H1 (cell line): ENCODE measurements around the gene RELN. TPM values are rescaled to one million over a fixed set of nuclear protein-coding genes. Genes with fewer than 3 reads are reported as not detected.
A peak's percentile ranks its signal among the peaks of the same experiment; 100 is the strongest.

Source experiments
- CTCF ChIA-PET: fragments of 300-600 bp; sonication (Branson Sonifier 250); formaldehyde crosslinking; loops from one replicate; lab custom pipeline; 2021; ENCODE audit not compliant: partially characterized antibody; lab: Charles Lee
- POLR2A ChIA-PET: fragments of 300-600 bp; sonication (Branson Sonifier 250); formaldehyde crosslinking; loops from one replicate; lab custom pipeline; 2021; ENCODE audit warnings: inconsistent platforms; ENCODE audit not compliant: partially characterized antibody; lab: Charles Lee
- DNase-seq, 2 experiments: peaks; one replicate each; pipeline versions ENCODE4 v3.0.0 to v3.0.0-alpha.2; 2010 to 2022; ENCODE audit warnings: low spot score in 2 of 2, low read depth in 1 of 2, mixed read lengths in 1 of 2
- FAIRE-seq: peaks from 2 replicates; lab custom pipeline; 2011; peaks lifted over from hg19 to GRCh38; lab: Jason Lieb, UNC
- H2AFZ ChIP-seq: 2 replicates; pipeline ENCODE4 v1.8.1; 2012; ENCODE audit warnings: low read length, inconsistent platforms
- H2AK5ac ChIP-seq: 2 replicates; pipeline ENCODE4 v1.6.1; 2013; ENCODE audit warnings: low read depth, low read length
- H2BK120ac ChIP-seq: replicated peaks from 2 replicates; pipeline ENCODE3; 2013; ENCODE audit warnings: low read depth, low read length, inconsistent platforms
- H2BK12ac ChIP-seq: 2 replicates; pipeline ENCODE4 v1.6.1; 2013; ENCODE audit warnings: low read depth, low read length
- H2BK15ac ChIP-seq: 2 replicates; pipeline ENCODE4 v1.6.1; 2013; ENCODE audit warnings: low read length
- H2BK20ac ChIP-seq: 2 replicates; pipeline ENCODE4 v1.6.1; 2013; ENCODE audit warnings: low read length
- H2BK5ac ChIP-seq: 2 replicates; pipeline ENCODE4 v1.6.1; 2013; ENCODE audit warnings: low read depth, low read length
- H3K14ac ChIP-seq: 2 replicates; pipeline ENCODE4 v1.6.1; 2013; ENCODE audit warnings: inconsistent platforms; ENCODE audit not compliant: insufficient read length
- H3K18ac ChIP-seq: 2 replicates; pipeline ENCODE4 v1.6.1; 2013; ENCODE audit warnings: low read length; ENCODE audit errors: extremely low read depth
- H3K23ac ChIP-seq: 2 replicates; pipeline ENCODE4 v1.6.1; 2013; ENCODE audit warnings: inconsistent platforms; ENCODE audit not compliant: insufficient read length
- H3K23me2 ChIP-seq: 2 replicates; pipeline ENCODE4 v1.6.1; 2013; ENCODE audit warnings: low read depth, low read length
- H3K27ac ChIP-seq: 2 replicates; pipeline ENCODE4 v1.6.1; 2011; ENCODE audit warnings: low read depth, low read length, inconsistent platforms
- H3K27me3 ChIP-seq, 4 experiments: replicated peaks in 1 of 4; 1 replicate in 1 of 4; 2 replicates in 3 of 4; pipeline versions ENCODE4 v1.6.1 to v1.8.1; 2011 to 2013; ENCODE audit warnings: low read length in 3 of 4, mild to moderate bottlenecking in 3 of 4, inconsistent platforms in 2 of 4, mixed read lengths in 2 of 4, moderate library complexity in 1 of 4; ENCODE audit not compliant: control insufficient read depth in 3 of 4, insufficient read depth in 3 of 4; ENCODE audit errors: extremely low read depth in 1 of 4
- H3K36me3 ChIP-seq, 4 experiments: 2 replicates each; pipeline versions ENCODE4 v1.6.1 to v1.8.1; 2011 to 2013; ENCODE audit warnings: mild to moderate bottlenecking in 4 of 4, low read length in 3 of 4, moderate library complexity in 2 of 4, control low read depth in 1 of 4, inconsistent platforms in 1 of 4; ENCODE audit not compliant: insufficient read depth in 4 of 4, control insufficient read depth in 2 of 4
- H3K4ac ChIP-seq: replicated peaks from 2 replicates; pipeline ENCODE3; 2013; ENCODE audit warnings: low read length, low read depth, mixed read lengths, inconsistent platforms; ENCODE audit not compliant: insufficient read length
- H3K4me1 ChIP-seq, 4 experiments: replicated peaks in 1 of 4; 1 replicate in 1 of 4; 2 replicates in 3 of 4; pipeline versions ENCODE4 v1.6.1 to v1.8.1; 2011 to 2013; ENCODE audit warnings: low read length in 3 of 4, inconsistent platforms in 2 of 4, mixed read lengths in 1 of 4; ENCODE audit not compliant: insufficient read depth in 4 of 4, control insufficient read depth in 3 of 4
- H3K4me2 ChIP-seq, 2 experiments: 2 replicates each; pipeline versions ENCODE4 v1.6.1 to v1.8.1; 2011 to 2013; ENCODE audit warnings: low read depth in 2 of 2, low read length in 2 of 2, control low read depth in 1 of 2, inconsistent platforms in 1 of 2, mild to moderate bottlenecking in 1 of 2; ENCODE audit not compliant: insufficient read depth in 1 of 2
- H3K4me3 ChIP-seq, 4 experiments: fragments of 200-600, 300-600 bp in 1 of 4; sonication (generic), shearing (Covaris generic), sonication (Bioruptor Twin) in 1 of 4; 2 replicates each; pipeline versions ENCODE4 v1.5.1 to v1.8.1; 2011 to 2016; ENCODE audit warnings: low read length in 4 of 4, low read depth in 3 of 4, control low read depth in 2 of 4, inconsistent platforms in 2 of 4, mild to moderate bottlenecking in 2 of 4, mixed read lengths in 1 of 4, moderate library complexity in 1 of 4; ENCODE audit not compliant: insufficient read depth in 2 of 4; ENCODE audit errors: extremely low read depth in 1 of 4
- H3K56ac ChIP-seq: replicated peaks from 2 replicates; pipeline ENCODE3; 2013; ENCODE audit warnings: low read depth, mild to moderate bottlenecking, mixed read lengths, low read length, inconsistent platforms; ENCODE audit not compliant: insufficient read length
- H3K79me1 ChIP-seq: 2 replicates; pipeline ENCODE4 v1.6.1; 2013; ENCODE audit warnings: low read depth, low read length, control low read depth
- H3K79me2 ChIP-seq, 2 experiments: 2 replicates each; pipeline versions ENCODE4 v1.6.1 to v1.8.1; 2012 to 2013; ENCODE audit warnings: low read length in 2 of 2, mild to moderate bottlenecking in 2 of 2, inconsistent platforms in 1 of 2; ENCODE audit not compliant: insufficient read depth in 2 of 2, control insufficient read depth in 1 of 2
- H3K9ac ChIP-seq, 4 experiments: replicated peaks in 1 of 4; 1 replicate in 1 of 4; 2 replicates in 3 of 4; pipeline versions ENCODE4 v1.6.1 to v1.8.1; 2011 to 2013; ENCODE audit warnings: low read depth in 3 of 4, low read length in 3 of 4, control low read depth in 2 of 4, mild to moderate bottlenecking in 2 of 4, moderate library complexity in 2 of 4, inconsistent platforms in 1 of 4; ENCODE audit errors: extremely low read depth in 1 of 4
- H3K9me3 ChIP-seq, 2 experiments: 2 replicates each; pipeline versions ENCODE4 v1.6.1 to v1.8.1; 2012 to 2013; ENCODE audit warnings: mild to moderate bottlenecking in 2 of 2, moderate library complexity in 2 of 2, control low read depth in 1 of 2, inconsistent platforms in 1 of 2, low read depth in 1 of 2, low read length in 1 of 2, mixed read lengths in 1 of 2; ENCODE audit not compliant: insufficient read depth in 2 of 2
- H4K20me1 ChIP-seq, 2 experiments: replicated peaks in 1 of 2; 2 replicates each; pipeline versions ENCODE3 to v1.8.1; 2011 to 2013; ENCODE audit warnings: inconsistent platforms in 2 of 2, low read length in 2 of 2, mild to moderate bottlenecking in 1 of 2; ENCODE audit not compliant: insufficient read depth in 2 of 2, control insufficient read depth in 1 of 2
- H4K5ac ChIP-seq: 2 replicates; pipeline ENCODE4 v1.6.1; 2013; ENCODE audit warnings: low read length, low read depth, mixed read lengths, inconsistent platforms; ENCODE audit not compliant: insufficient read length
- H4K8ac ChIP-seq: 2 replicates; pipeline ENCODE4 v1.8.0; 2013; ENCODE audit warnings: mild to moderate bottlenecking, moderate library complexity, low read length, inconsistent platforms; ENCODE audit not compliant: insufficient read depth; ENCODE audit errors: extremely low read depth
- H4K91ac ChIP-seq: replicated peaks from 2 replicates; pipeline ENCODE3; 2013; ENCODE audit warnings: low read length, mixed read lengths, inconsistent platforms; ENCODE audit not compliant: insufficient read length
- CHD1 ChIP-seq: IDR thresholded peaks from 2 replicates; pipeline ENCODE4 v1.6.1; 2012; ENCODE audit warnings: low read depth, low read length, improper control_type of control experiment
- CHD2 ChIP-seq: IDR thresholded peaks from 2 replicates; pipeline ENCODE4 v1.6.1; 2012; ENCODE audit warnings: low read length, improper control_type of control experiment
- CTBP2 ChIP-seq: IDR thresholded peaks from 2 replicates; pipeline ENCODE4 v1.7.0; 2011; ENCODE audit warnings: borderline replicate concordance, mild to moderate bottlenecking, moderate library complexity, mixed read lengths, low read length; ENCODE audit not compliant: insufficient read depth, insufficient read length
- GTF2F1 ChIP-seq: IDR thresholded peaks from 2 replicates; pipeline ENCODE4 v1.6.1; 2012; ENCODE audit warnings: low read depth, low read length, improper control_type of control experiment, borderline replicate concordance
- NANOG ChIP-seq: IDR thresholded peaks from 2 replicates; pipeline ENCODE4 v1.6.1; 2011; ENCODE audit warnings: low read length, low read depth, mild to moderate bottlenecking, inconsistent platforms; ENCODE audit not compliant: insufficient read depth, poor library complexity, severe bottlenecking
- PHF8 ChIP-seq: fragments of 200-600 bp; sonication (generic); conservative IDR thresholded peaks from 2 replicates; pipeline ENCODE4 v1.7.1; 2012; ENCODE audit warnings: low read depth, mild to moderate bottlenecking, inconsistent platforms, low read length, moderate library complexity
- POU5F1 ChIP-seq: IDR thresholded peaks from 2 replicates; pipeline ENCODE4 v1.6.1; 2011; ENCODE audit warnings: low read depth, mild to moderate bottlenecking, low read length, moderate library complexity
- RBBP5 ChIP-seq: IDR thresholded peaks from 2 replicates; pipeline ENCODE4 v1.7.1; 2012; ENCODE audit warnings: low read depth, mild to moderate bottlenecking, inconsistent platforms, low read length, moderate library complexity, borderline replicate concordance
- RXRA ChIP-seq: IDR thresholded peaks from 2 replicates; pipeline ENCODE4 v1.6.1; 2011; ENCODE audit warnings: low read depth, mild to moderate bottlenecking, low read length, moderate library complexity; ENCODE audit not compliant: insufficient read depth
- SAP30 ChIP-seq: fragments of 300-600 bp; sonication (generic); IDR thresholded peaks from 2 replicates; pipeline ENCODE4 v1.7.1; 2012; ENCODE audit warnings: low read length, moderate library complexity, mild to moderate bottlenecking, inconsistent platforms; ENCODE audit not compliant: insufficient read depth, insufficient replicate concordance
- SP2 ChIP-seq: IDR thresholded peaks from 2 replicates; pipeline ENCODE4 v1.6.1; 2012; ENCODE audit warnings: mild to moderate bottlenecking, low read length, inconsistent platforms
- TCF12 ChIP-seq: IDR thresholded peaks from 2 replicates; pipeline ENCODE4 v1.6.1; 2011; ENCODE audit warnings: low read depth, mild to moderate bottlenecking, low read length
- YY1 ChIP-seq: IDR thresholded peaks from 2 replicates; pipeline ENCODE4 v1.6.1; 2011; ENCODE audit warnings: low read depth, mild to moderate bottlenecking, low read length
- ZNF274 ChIP-seq: IDR thresholded peaks from 2 replicates; pipeline ENCODE4 v1.7.0; 2012; ENCODE audit warnings: low read length, borderline replicate concordance; ENCODE audit errors: extremely low read depth
- WGBS, 2 experiments: shearing (Covaris generic) in 1 of 2; methylation state at CpG; one replicate each; pipeline versions ENCODE4 v1.1.6 to v1.1.7; 2013 to 2015; ENCODE audit warnings: low lambda C conversion rate in 2 of 2, mixed read lengths in 2 of 2, inconsistent platforms in 1 of 2, low coverage in 1 of 2, missing lambda C conversion rate in 1 of 2; ENCODE audit not compliant: insufficient replicate concordance in 2 of 2, insufficient coverage in 1 of 2, insufficient read length in 1 of 2; ENCODE audit errors: extremely low coverage in 1 of 2, missing lambda C conversion rate in 1 of 2; 5-methylcytosine and 5-hydroxymethylcytosine counted together
- polyA plus RNA-seq, 7 experiments: library from polyadenylated mRNA; depleted of rRNA in 3 of 7; stranded (reverse) in 5 of 7; unstranded in 2 of 7; fragments of >200 nt in 5 of 7; fragments of 200-250 nt in 2 of 7; gene quantifications; 1 replicate in 5 of 7; 2 replicates in 1 of 7; 4 replicates in 1 of 7; pipeline versions ENCODE4 v1.2.1 to v1.2.3, GENCODE V29; 2011 to 2013; ENCODE audit warnings: missing spikeins in 2 of 7, mixed read lengths in 2 of 7
- total RNA-seq: library from RNA; stranded (reverse); fragmentation: NEBNext Ultra II Directional; extraction: Animal tissue kit (Norgen Biotek cat#: 25700); gene quantifications from 2 replicates; pipeline ENCODE4 v1.2.1, GENCODE V29; 2021

The RELN gene
- total and polyA plus RNA-seq, 2 of the 8 experiments (the other 6 are each of a cell fraction or from before 2014, with no cell fraction given): 0.03 to 0.07 TPM

DNA sequence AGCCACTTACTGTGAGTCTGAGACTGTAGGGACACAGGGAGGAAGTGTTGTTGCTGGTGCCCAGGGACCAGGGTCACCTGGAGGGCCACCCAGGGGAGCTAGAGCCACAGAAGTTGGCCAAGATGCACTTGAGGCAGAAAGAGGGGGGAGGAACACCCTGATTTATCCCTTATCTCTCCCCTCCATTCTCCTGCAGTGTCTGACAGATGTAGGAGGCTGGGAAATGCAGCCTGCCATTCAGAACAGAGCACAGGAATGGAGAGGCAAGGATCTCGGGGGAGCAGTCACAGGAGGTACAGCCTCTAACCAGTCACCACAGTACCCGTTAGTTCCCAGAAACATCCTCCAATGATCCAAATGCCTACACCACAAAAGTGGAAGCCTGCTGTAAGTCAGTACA, 425.0 kb downstream of the RELN start:
- Histone ChIP-seq H3K79me1 (no peaks in the 10 kb centered on the region), H3K9me3 (no peaks in the 10 kb centered on the region), H4K91ac (no peak overlapping the region), H3K23ac (no peak overlapping the region), H3K23me2 (no peaks in the 10 kb centered on the region), H3K4me3 (no peak overlapping the region), H2BK120ac (no peak overlapping the region), H3K14ac (no peak overlapping the region), H3K4ac (no peak overlapping the region), H3K18ac (no peak overlapping the region), H4K8ac (no peak overlapping the region), H4K5ac (no peak overlapping the region), H3K4me2 (no peak overlapping the region), H2BK5ac (no peak overlapping the region), H3K79me2 (no peaks in the 10 kb centered on the region), H2BK20ac (no peak overlapping the region), H2AK5ac (no peak overlapping the region), H2AFZ (peak overlapping the region; percentile 71; the same call in 1 of the 2 replicates), H2BK12ac (no peak overlapping the region), H3K4me1 (no peaks in the 10 kb centered on the region), H3K9ac (no peak overlapping the region; a peak in 1 of 7 replicates), H2BK15ac (no peak overlapping the region), H3K27me3 (no peaks in the 10 kb centered on the region), H3K56ac (no peak overlapping the region), H3K27ac (no peak overlapping the region), H3K36me3 (no peaks in the 10 kb centered on the region), H4K20me1 (no peaks in the 10 kb centered on the region)
- CTCF ChIA-PET: interaction anchor here (0.9 to 1.1 kb wide), 2 partner anchors 10 to 172 kb away, joined by 3 to 5 read pairs; no protein-coding TSS in a partner anchor
- DNase-seq (no peak), FAIRE-seq (no peak)
- 83% methylated on average over 2 of the region's 2 CpGs; no CpG with 5 or more reads in 1 of the 2 experiments for WGBS, 2 experiments
- POLR2A ChIA-PET: no interaction called here
- TF ChIP-seq CHD1 (no peak), CTBP2 (no peak), PHF8 (no peak), ZNF274 (no peak), GTF2F1 (no peak), NANOG (no peak), TCF12 (no peak), CHD2 (no peak), YY1 (no peak), SAP30 (no peak), POU5F1 (no peak), SP2 (no peak), RBBP5 (no peak), RXRA (no peak)
